Sigmoid colon (tissue), 7 donors: ENCODE data around the gene MPND. TPM values are rescaled to one million over a fixed set of nuclear protein-coding genes. Genes with fewer than 3 reads are reported as not detected.

ENCODE experiments used
- DNase-seq: peaks from one replicate; pipeline ENCODE4 v3.0.0-alpha.2; 2019
- H3K27ac ChIP-seq, 4 donors: fragments of 200-600 bp; sonication (generic); one replicate each; pipeline ENCODE4 v1.5.1; 2016 to 2019; ENCODE audit warnings: mild to moderate bottlenecking in 1 of 4
- H3K27me3 ChIP-seq, 3 donors: fragments of 200-600 bp; sonication (generic); one replicate each; pipeline ENCODE4 v1.5.1; 2019; ENCODE audit warnings: mild to moderate bottlenecking in 1 of 3
- H3K36me3 ChIP-seq, 4 donors: fragments of 200-600 bp; sonication (generic); one replicate each; pipeline ENCODE4 v1.5.1; 2016 to 2019
- H3K4me1 ChIP-seq, 4 donors: fragments of 200-600 bp; sonication (generic); one replicate each; pipeline ENCODE4 v1.5.1; 2017 to 2019
- H3K4me3 ChIP-seq, 4 donors: fragments of 200-600 bp; sonication (generic); one replicate each; pipeline ENCODE4 v1.5.1; 2017 to 2019; ENCODE audit warnings: mild to moderate bottlenecking in 2 of 4, moderate library complexity in 1 of 4
- H3K9me3 ChIP-seq, 4 donors: fragments of 200-600 bp in 3 of 4; sonication (generic) in 3 of 4; one replicate each; pipeline versions ENCODE4 v1.5.1 to v1.6.1; 2013 to 2019
- EP300 ChIP-seq, 4 donors: sonication (generic); formaldehyde crosslinking; IDR thresholded peaks; one replicate each; pipeline ENCODE4 v1.6.1; 2017; ENCODE audit warnings: antibody characterized with exemption in 4 of 4
- POLR2A ChIP-seq, 2 donors: fragments of 450-650 bp; IDR thresholded peaks; one replicate each; pipeline ENCODE4 v1.6.1; 2016; ENCODE audit warnings: antibody characterized with exemption in 2 of 2, mild to moderate bottlenecking in 2 of 2, moderate library complexity in 2 of 2
- POLR2AphosphoS5 ChIP-seq, 4 donors: sonication (generic); formaldehyde crosslinking; IDR thresholded peaks; one replicate each; pipeline ENCODE4 v1.6.1; 2017; ENCODE audit warnings: antibody characterized with exemption in 4 of 4
- WGBS, 2 donors: extraction: QIAGEN DNeasy Blood & Tissue Kit; methylation state at CpG; one replicate each; pipeline ENCODE4 v1.1.7; 2013; 5-methylcytosine and 5-hydroxymethylcytosine counted together
- intact Hi-C: fragments of 100-400 bp; cut with DNase I; formaldehyde crosslinking; loops from one replicate; pipeline ENCODE4 v1.15.1; 2023
- polyA plus RNA-seq, 3 donors: library from polyadenylated mRNA; stranded (reverse); fragments of 200-250 nt; gene quantifications; one replicate each; pipeline ENCODE4 v1.2.3, GENCODE V29; 2013
- total RNA-seq, 4 donors: library from RNA; depleted of rRNA; stranded (reverse); fragments of >200 nt; gene quantifications; one replicate each; pipeline ENCODE4 v1.1.0, GENCODE V29; 2016
- TF ChIP-seq, protein P1 (sequence below), 4 experiments: fragments of 450-650 bp in 3 of 4; fragments of 200-600 bp in 1 of 4; IDR thresholded peaks; one replicate each; pipeline ENCODE4 v1.5.1; 2016 to 2019; ENCODE audit warnings: antibody characterized with exemption in 4 of 4, mild to moderate bottlenecking in 3 of 4, moderate library complexity in 2 of 4
- donor health status: healthy with polysubstance abuse.
- donor health status: Bipolar disorder and iron deficiency.
- donor health status: healthy.

MPND gene
- total and polyA plus RNA-seq, 7 donors, result 8.6 to 65.2 (median 13.3) TPM

DNA sequence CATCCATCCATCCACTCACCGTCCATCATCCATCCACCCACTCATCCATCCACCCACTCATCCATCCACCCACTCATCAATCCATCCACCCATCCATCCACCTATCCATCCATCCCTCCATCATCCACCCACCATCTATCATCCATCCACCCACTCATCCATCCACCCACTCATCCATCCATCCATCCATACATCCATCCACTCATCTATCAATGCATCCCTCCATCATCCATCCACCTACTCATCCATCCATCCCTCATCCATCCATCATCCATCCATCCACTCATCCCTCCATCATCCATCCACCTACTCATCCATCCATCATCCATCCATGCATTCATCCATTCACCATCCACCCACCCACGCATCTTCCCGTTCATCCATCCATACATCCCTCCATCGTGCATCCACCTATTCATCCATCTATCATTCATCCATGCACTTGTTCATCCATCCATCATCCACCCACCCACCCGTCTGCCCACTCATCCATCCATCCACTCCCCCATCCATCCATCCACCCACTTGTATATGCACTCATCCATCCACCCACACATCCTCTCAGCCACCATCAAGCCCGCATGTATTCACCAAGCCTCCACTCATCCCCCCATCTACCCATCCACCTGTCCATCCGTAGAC, 8.3 kb upstream of the MPND start:
- no peak overlapping the region for H3K4me3 ChIP-seq
- H3K27ac ChIP-seq, result no peak overlapping the region
- H3K4me1 ChIP-seq, result peaks cover 0 to 11% (median 5%) of the 10 kb centered on the region in 4 donors
- no peaks in the 10 kb centered on the region for H3K36me3 ChIP-seq
- 95 to 96% methylated on average over 7 of the region's 7 CpGs for WGBS, 2 donors
- TF ChIP-seq POLR2AphosphoS5 (IDR thresholded peaks at IDR 0.05) (no peak), EP300 (IDR thresholded peaks at IDR 0.05) (no peak), POLR2A (IDR thresholded peaks at IDR 0.05) (no peak)
- TF ChIP-seq, protein P1, sequence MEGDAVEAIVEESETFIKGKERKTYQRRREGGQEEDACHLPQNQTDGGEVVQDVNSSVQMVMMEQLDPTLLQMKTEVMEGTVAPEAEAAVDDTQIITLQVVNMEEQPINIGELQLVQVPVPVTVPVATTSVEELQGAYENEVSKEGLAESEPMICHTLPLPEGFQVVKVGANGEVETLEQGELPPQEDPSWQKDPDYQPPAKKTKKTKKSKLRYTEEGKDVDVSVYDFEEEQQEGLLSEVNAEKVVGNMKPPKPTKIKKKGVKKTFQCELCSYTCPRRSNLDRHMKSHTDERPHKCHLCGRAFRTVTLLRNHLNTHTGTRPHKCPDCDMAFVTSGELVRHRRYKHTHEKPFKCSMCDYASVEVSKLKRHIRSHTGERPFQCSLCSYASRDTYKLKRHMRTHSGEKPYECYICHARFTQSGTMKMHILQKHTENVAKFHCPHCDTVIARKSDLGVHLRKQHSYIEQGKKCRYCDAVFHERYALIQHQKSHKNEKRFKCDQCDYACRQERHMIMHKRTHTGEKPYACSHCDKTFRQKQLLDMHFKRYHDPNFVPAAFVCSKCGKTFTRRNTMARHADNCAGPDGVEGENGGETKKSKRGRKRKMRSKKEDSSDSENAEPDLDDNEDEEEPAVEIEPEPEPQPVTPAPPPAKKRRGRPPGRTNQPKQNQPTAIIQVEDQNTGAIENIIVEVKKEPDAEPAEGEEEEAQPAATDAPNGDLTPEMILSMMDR (IDR thresholded peaks at IDR 0.05), result no peak
- H3K27me3 ChIP-seq, result no peaks in the 10 kb centered on the region
- intact Hi-C loops, result no loop called here
- no peaks in the 10 kb centered on the region for H3K9me3 ChIP-seq
- no peak for DNase-seq

DNA sequence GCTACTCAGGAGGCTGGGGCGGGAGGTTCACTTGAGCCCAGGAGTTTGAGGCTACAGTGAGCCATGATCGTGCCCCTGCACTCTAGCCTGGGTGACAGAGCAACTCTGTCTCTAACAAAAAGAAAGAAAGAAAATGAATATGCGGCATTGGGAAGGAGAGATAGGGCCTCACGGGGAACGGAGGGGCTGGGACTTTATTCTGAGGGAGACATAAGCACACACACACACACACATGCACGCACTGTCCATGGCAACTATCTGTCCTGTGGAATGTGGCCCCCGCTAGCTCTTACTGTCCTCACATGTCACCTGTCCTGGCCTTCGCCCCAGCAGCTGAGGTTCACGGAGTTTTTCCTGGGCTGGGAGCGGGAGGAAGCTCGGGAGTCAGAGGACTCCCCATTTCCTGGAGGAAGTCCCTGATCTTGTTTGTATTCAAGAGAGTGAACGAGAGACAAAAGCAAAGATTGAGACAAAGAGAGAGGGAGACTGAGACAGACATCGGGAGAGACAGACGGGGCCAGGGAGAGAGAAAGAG, 5.4 kb upstream of the MPND start:
- WGBS, 2 donors, result 6 to 13% methylated on average over 14 of the region's 14 CpGs
- H3K27ac ChIP-seq, result peak overlapping the region; percentile 25 to 52 (median 32)
- intact Hi-C loops, result no loop called here
- TF ChIP-seq EP300 (IDR thresholded peaks at IDR 0.05), result no peak
- no peak for TF ChIP-seq POLR2AphosphoS5 (IDR thresholded peaks at IDR 0.05)
- no peak for TF ChIP-seq POLR2A (IDR thresholded peaks at IDR 0.05)
- TF ChIP-seq, protein P1 (IDR thresholded peaks at IDR 0.05), result no peak
- no peaks in the 10 kb centered on the region for H3K9me3 ChIP-seq
- peaks cover 0 to 15% (median 10%) of the 10 kb centered on the region in 4 donors for H3K4me1 ChIP-seq
- H3K4me3 ChIP-seq, result peak overlapping the region; percentile 6 to 46 (median 34)
- DNase-seq, result no peak
- no peaks in the 10 kb centered on the region for H3K27me3 ChIP-seq
- no peaks in the 10 kb centered on the region for H3K36me3 ChIP-seq

DNA sequence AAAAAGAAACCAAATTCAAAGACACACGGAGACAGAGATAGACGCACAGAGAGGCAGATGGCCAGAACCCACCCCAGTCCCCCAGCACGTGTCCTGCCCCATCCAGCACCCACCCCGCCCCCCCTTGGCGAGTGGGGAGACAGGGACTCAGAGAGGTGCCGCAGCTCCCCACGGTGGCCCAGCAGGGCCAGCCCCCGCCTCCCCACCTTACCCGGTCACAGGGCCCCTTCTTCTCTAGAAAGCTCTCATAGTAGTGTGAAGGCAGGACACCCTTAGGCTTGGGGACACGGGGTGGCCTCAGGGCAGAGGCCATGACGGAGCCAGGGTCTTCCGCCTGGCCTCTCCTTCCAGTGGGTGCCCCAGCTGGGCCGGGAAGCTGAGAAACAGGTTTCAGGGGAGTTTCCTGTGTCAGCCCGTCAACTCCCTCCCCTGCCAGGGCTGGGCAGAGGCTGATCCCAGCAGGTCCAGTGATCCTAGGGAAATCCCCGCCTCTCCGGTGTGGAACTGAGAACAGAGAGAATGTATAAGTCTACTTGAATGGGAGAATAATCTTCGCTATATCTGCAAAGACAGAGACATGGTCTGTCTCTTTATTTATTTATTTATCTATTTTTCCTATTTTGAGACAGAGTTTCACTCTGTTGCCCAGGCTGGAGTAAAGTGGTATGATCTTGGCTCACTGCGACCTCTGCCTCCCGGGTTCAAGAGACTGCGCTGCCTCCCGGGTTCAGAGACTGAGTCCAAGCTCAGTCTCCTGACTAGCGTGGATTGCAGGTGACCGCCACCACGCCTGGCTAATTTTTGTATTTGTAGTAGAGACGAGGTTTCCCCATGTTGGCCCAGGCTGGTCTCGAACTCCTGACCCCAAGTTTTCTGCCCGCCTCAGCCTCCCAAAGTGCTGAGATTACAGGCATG, 4.7 kb upstream of the MPND start, which contains the start of gene STAP2:
Gene STAP2 (minus strand): TSS at position 387 of the 915 bp plus-strand sequence. CDS start 74 bp downstream, at position 313.
- DNase-seq, result no peak
- no peaks in the 10 kb centered on the region for H3K27me3 ChIP-seq
- peak within 1 kb of the TSS; percentile 6 to 46 (median 34) for H3K4me3 ChIP-seq
- H3K27ac ChIP-seq, result peak within 1 kb of the TSS; percentile 25 to 52 (median 32)
- TF ChIP-seq, protein P1 (IDR thresholded peaks at IDR 0.05), result no peak
- TF ChIP-seq POLR2AphosphoS5 (IDR thresholded peaks at IDR 0.05) (no peak), POLR2A (IDR thresholded peaks at IDR 0.05) (no peak), EP300 (IDR thresholded peaks at IDR 0.05) (no peak)
- no peaks in the 10 kb centered on the region for H3K36me3 ChIP-seq
- no peaks in the 10 kb centered on the region for H3K9me3 ChIP-seq
- intact Hi-C loops, result no loop called here
- peaks cover 0 to 15% (median 10%) of the 10 kb centered on the region in 4 donors for H3K4me1 ChIP-seq
- 12 to 42% methylated on average over 27 of the region's 27 CpGs for WGBS, 2 donors

DNA sequence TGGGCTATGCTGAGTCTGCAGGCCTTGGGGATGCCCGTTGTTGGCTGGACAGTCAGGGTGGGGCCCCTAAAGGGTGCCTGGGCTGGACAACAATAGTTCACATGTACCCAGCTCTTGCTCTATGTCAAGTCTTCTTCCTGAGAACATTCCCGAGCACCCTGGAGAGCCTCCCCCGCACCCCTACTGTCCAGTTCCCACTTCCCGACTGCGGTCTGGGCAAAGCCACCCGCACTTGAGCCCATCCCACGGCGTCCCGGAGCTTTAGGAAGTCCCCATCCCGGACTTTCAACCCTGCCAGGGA, 1.1 kb upstream of the MPND start:
- 1 to 8% methylated on average over 10 of the region's 10 CpGs for WGBS, 2 donors
- Histone ChIP-seq H3K27ac (peak overlapping the region; percentile 90 to 97 (median 96)), H3K4me3 (peak overlapping the region; percentile 49 to 90 (median 64)), H3K27me3 (no peaks in the 10 kb centered on the region), H3K9me3 (no peaks in the 10 kb centered on the region), H3K4me1 (peaks cover 0 to 23% (median 18%) of the 10 kb centered on the region in 4 donors), H3K36me3 (peaks cover 0 to 12% (median 2%) of the 10 kb centered on the region in 4 donors)
- no peak for DNase-seq
- TF ChIP-seq, protein P1 (IDR thresholded peaks at IDR 0.05), result no peak
- TF ChIP-seq EP300 (IDR thresholded peaks at IDR 0.05), result no peak
- no peak for TF ChIP-seq POLR2A (IDR thresholded peaks at IDR 0.05)
- no peak for TF ChIP-seq POLR2AphosphoS5 (IDR thresholded peaks at IDR 0.05)
- intact Hi-C loops, result loop anchor here (2.0 to 5.0 kb wide), 2 partner anchors 59 to 95 kb away; partner anchors contain the start of genes SH3GL1 and YJU2
